Progenitor cell of endocrine pancreas (in vitro differentiated cells): ENCODE measurements around the gene KRTAP10-3. TPM values are rescaled to one million over a fixed set of nuclear protein-coding genes. Genes with fewer than 3 reads are reported as not detected.
A peak's percentile ranks its signal among the peaks of the same experiment; 100 is the strongest.

ENCODE experiments used
- DNase-seq: peaks from one replicate; pipeline ENCODE4 v3.0.0; 2021; ENCODE audit warnings: low spot score; ENCODE audit not compliant: unreplicated experiment
- H3K27ac Mint-ChIP-seq: 2 replicates; pipeline ENCODE4 v1.8.0; 2021; ENCODE audit warnings: mild to moderate bottlenecking, moderate library complexity, mixed read lengths
- H3K27me3 Mint-ChIP-seq: 2 replicates; pipeline ENCODE4 v1.8.0; 2021; ENCODE audit warnings: mixed read lengths
- H3K36me3 Mint-ChIP-seq: 2 replicates; pipeline ENCODE4 v1.8.0; 2022; ENCODE audit warnings: mixed read lengths; ENCODE audit not compliant: insufficient read depth
- H3K4me1 Mint-ChIP-seq: 2 replicates; pipeline ENCODE4 v1.8.0; 2021; ENCODE audit warnings: low read depth, mixed read lengths
- H3K4me3 Mint-ChIP-seq: 2 replicates; pipeline ENCODE4 v1.8.0; 2021; ENCODE audit warnings: low read depth, mild to moderate bottlenecking, moderate library complexity, mixed read lengths
- H3K9me3 Mint-ChIP-seq: 2 replicates; pipeline ENCODE4 v1.8.0; 2021; ENCODE audit warnings: low read depth, mixed read lengths
- total RNA-seq: library from RNA; stranded (reverse); gene quantifications from 2 replicates; pipeline ENCODE4 v1.2.1, GENCODE V29; 2021
- TF ChIP-seq, protein P1 (sequence below): fragments of 200-600 bp; sonication (generic); IDR thresholded peaks from one replicate; pipeline ENCODE4 v1.5.0; 2021; ENCODE audit warnings: antibody characterized with exemption, mild to moderate bottlenecking; ENCODE audit not compliant: unreplicated experiment

Gene KRTAP10-3
- total RNA-seq, 1 donor from 2014 or later, result not detected

DNA sequence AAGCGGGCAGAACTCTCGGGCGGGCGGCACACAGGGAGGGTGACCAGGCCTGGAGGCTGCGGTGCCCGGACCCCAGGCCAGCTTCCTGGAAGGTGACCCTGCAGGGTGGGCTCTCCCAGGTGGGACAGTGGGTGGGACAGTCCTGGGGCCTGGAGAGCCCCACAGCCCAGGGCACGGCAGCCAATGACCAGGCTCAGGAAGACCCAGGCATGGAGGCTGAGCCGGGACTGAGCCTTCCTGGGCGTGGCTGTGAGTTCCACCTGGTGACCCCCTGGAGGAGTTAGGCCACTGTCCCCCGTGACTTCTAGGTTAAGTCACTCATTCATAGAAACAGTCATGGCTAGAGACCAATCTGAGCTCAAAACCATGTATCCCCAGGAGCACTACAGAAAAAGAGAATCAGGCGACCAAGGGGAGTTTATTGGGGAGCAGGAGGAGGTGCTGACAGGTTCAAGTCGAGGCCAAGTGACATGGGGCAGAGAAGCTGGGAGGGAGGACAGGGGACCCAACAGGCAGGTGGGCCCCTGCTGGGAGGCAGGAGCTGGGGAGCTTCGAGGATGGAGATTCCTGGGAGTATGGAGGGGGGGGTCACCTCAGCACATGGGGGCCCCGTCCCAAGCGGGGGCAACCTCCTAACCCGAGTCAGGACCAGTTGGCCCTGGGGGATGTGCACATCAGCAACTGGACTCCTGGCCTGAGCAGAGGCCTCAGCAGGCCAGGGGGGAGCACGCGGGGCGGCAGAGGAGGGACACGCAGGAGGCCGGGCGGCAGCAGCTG lies 20.6 kb upstream of the KRTAP10-3 start:
- Mint-ChIP-seq H3K4me3 (no peak overlapping the region), H3K27me3 (peaks cover 6% of the 10 kb centered on the region), H3K36me3 (peaks cover 2% of the 10 kb centered on the region), H3K9me3 (peaks cover 20% of the 10 kb centered on the region), H3K27ac (no peak overlapping the region), H3K4me1 (peaks cover 3% of the 10 kb centered on the region)
- TF ChIP-seq, protein P1, sequence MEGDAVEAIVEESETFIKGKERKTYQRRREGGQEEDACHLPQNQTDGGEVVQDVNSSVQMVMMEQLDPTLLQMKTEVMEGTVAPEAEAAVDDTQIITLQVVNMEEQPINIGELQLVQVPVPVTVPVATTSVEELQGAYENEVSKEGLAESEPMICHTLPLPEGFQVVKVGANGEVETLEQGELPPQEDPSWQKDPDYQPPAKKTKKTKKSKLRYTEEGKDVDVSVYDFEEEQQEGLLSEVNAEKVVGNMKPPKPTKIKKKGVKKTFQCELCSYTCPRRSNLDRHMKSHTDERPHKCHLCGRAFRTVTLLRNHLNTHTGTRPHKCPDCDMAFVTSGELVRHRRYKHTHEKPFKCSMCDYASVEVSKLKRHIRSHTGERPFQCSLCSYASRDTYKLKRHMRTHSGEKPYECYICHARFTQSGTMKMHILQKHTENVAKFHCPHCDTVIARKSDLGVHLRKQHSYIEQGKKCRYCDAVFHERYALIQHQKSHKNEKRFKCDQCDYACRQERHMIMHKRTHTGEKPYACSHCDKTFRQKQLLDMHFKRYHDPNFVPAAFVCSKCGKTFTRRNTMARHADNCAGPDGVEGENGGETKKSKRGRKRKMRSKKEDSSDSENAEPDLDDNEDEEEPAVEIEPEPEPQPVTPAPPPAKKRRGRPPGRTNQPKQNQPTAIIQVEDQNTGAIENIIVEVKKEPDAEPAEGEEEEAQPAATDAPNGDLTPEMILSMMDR, result no peak
- no peak for DNase-seq

DNA sequence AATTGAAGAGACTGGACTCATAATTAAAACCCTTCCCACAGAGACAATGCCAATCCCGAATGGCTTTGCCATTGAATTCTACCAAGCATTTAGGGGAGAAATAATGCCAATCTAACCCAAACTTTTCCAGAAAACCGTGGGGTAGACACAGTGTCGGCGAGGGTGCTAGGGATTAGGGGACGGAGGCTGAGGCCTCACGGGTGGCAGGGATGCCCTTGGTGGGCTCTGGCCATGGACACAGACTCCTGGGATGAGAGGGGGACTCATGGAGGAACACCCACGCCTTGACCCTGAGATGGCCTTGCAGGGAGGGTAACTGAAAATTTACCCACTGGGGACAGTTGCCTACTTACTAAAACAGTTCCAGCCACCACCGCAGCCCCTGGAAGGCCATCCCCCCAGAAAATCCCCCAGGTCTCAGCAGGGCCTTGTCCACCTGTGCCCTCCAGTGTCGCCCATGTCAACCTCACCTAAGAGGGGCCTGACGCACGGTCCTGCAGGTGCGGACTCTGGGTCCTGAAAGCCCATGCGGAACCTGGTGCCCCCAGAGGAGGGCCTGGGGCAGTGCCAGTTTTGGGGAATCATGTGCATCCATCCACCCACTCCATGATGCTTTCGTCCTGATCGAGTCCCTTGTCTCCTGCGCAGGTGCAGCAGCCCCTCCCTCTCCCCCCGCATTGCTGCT lies 19.9 kb upstream of the KRTAP10-3 start:
- H3K27me3 Mint-ChIP-seq, result peaks cover 6% of the 10 kb centered on the region
- no peak overlapping the region for H3K4me3 Mint-ChIP-seq
- H3K36me3 Mint-ChIP-seq, result peaks cover 2% of the 10 kb centered on the region
- DNase-seq, result no peak
- TF ChIP-seq, protein P1, result no peak
- peaks cover 20% of the 10 kb centered on the region for H3K9me3 Mint-ChIP-seq
- H3K27ac Mint-ChIP-seq, result no peak overlapping the region
- peaks cover 3% of the 10 kb centered on the region for H3K4me1 Mint-ChIP-seq

DNA sequence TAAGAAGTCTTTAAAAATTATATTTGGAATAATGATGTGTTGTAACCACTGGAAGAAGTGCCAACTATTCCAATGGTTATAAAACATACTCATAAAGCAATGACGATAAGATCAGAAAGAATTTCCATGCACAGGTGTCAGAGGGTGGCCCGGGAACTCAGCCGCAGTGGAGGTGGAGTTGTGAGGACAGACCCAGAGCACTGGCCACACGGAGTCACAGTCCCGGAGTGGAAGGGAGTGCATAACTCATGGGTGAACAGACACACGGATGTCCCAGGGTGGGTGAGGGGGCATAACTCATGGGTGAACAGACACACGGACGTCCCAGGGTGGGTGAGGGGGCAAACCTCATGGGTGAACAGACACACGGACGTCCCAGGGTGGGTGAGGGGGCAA lies 17.4 kb upstream of the KRTAP10-3 start:
- TF ChIP-seq, protein P1, result no peak

DNA sequence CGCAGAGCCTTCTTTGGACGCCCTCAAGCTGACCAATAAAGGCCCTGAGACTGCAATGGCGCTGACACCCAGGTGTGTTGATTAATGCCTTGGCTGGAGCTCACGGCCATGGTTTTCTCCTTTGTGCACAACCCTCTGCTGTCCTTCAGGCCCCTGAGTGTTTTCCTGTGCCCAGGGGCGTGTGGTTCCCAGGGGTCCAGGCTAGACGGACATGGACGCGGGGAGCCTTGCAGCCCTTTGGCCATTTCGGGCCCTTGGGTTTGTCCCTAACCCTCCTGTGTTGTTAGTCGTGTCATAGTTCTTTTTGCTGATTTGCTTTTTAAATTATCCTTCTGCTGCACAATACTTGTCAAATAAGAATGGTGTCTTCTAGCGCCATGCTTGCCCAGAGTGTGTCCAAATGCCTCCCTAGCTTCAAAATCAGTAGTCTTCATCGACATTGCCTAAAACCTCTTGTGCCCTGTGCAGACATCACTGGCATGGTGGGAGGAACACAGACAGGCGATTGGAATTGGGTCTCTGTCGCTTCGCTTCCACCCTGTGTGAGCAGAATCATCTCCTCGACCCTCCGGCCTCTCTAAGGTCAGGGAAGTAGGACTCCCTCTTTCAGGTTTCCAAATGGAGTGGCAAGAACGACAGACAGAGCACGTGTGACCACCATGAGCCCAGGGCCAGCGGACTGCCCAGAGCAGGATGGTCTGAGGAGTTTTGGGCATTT lies 16.9 kb upstream of the KRTAP10-3 start:
- H3K27me3 Mint-ChIP-seq, result no peaks in the 10 kb centered on the region
- peak overlapping the region; percentile 19 for H3K27ac Mint-ChIP-seq
- DNase-seq, result no peak
- peaks cover 21% of the 10 kb centered on the region for H3K9me3 Mint-ChIP-seq
- no peak overlapping the region for H3K4me3 Mint-ChIP-seq
- H3K4me1 Mint-ChIP-seq, result peaks cover 3% of the 10 kb centered on the region
- TF ChIP-seq, protein P1, result no peak
- no peaks in the 10 kb centered on the region for H3K36me3 Mint-ChIP-seq

More for the DNA sequence above, 17.4 kb upstream of the KRTAP10-3 start:
- DNase-seq, result no peak
- H3K27me3 Mint-ChIP-seq, result no peaks in the 10 kb centered on the region
- no peak overlapping the region for H3K4me3 Mint-ChIP-seq
- no peaks in the 10 kb centered on the region for H3K36me3 Mint-ChIP-seq
- H3K4me1 Mint-ChIP-seq, result peaks cover 3% of the 10 kb centered on the region
- H3K27ac Mint-ChIP-seq, result no peak overlapping the region
- H3K9me3 Mint-ChIP-seq, result peaks cover 19% of the 10 kb centered on the region
